Brain microvascular endothelial cell (primary cell): ENCODE results near the gene ENOX1.

ENCODE experiments used
- DNase-seq: peaks from one replicate; pipeline ENCODE4 v3.0.0-alpha.2; 2020
- H3K27ac ChIP-seq: fragments of 250-450 bp; sonication (Bioruptor Pico); 2 replicates; pipeline ENCODE4 v1.5.1; 2020; ENCODE audit warnings: mild to moderate bottlenecking, moderate library complexity
- H3K27me3 ChIP-seq: fragments of 250-450 bp; sonication (Bioruptor Pico); replicated peaks from 2 replicates; pipeline ENCODE4 v1.5.1; 2020; ENCODE audit warnings: mild to moderate bottlenecking
- H3K36me3 ChIP-seq: fragments of 250-450 bp; sonication (Bioruptor Pico); replicated peaks from 2 replicates; pipeline ENCODE4 v1.5.1; 2020; ENCODE audit warnings: mild to moderate bottlenecking
- H3K4me3 ChIP-seq: 2 replicates; pipeline ENCODE4 v1.5.1; 2011; ENCODE audit warnings: low read depth, mild to moderate bottlenecking, control low read depth, low read length, moderate library complexity
- CTCF ChIP-seq: IDR thresholded peaks from 2 replicates; pipeline ENCODE4 v1.5.1; 2011; ENCODE audit warnings: low read depth, mild to moderate bottlenecking, moderate library complexity, low read length, control low read depth, inconsistent platforms; ENCODE audit errors: missing control alignments
- in situ Hi-C: cut with HindIII; loops from 2 replicates; pipeline ENCODE4 v1.10.0; 2017; ENCODE audit warnings: low sequenced_read_pairs, low pct_ligation_motif_present

ENOX1 gene

GRCh38 chr13:43405457-43405856 lies 381.3 kb downstream of the ENOX1 start:
- Histone ChIP-seq H3K27ac (no peak overlapping the region), H3K36me3 (no peaks in the 10 kb centered on the region), H3K4me3 (no peak overlapping the region), H3K27me3 (no peaks in the 10 kb centered on the region)
- no peak for TF ChIP-seq CTCF
- in situ Hi-C loops: no loop called here
- peak; percentile 18 for DNase-seq

GRCh38 chr13:43402380-43402779 lies 384.4 kb downstream of the ENOX1 start:
- in situ Hi-C loops: no loop called here
- H3K36me3 ChIP-seq: no peaks in the 10 kb centered on the region
- DNase-seq: no peak
- H3K27me3 ChIP-seq: no peaks in the 10 kb centered on the region
- no peak overlapping the region for H3K4me3 ChIP-seq
- no peak for TF ChIP-seq CTCF
- H3K27ac ChIP-seq: no peak overlapping the region

- Histone ChIP-seq H3K36me3 (no peaks in the 10 kb centered on the region), H3K27ac (no peak overlapping the region), H3K27me3 (no peaks in the 10 kb centered on the region), H3K4me3 (no peak overlapping the region)
- DNase-seq: no peak
- no peak for TF ChIP-seq CTCF
- in situ Hi-C loops: no loop called here
Observed at GRCh38 chr13:43401361-43401760, 385.4 kb downstream of the ENOX1 start.

GRCh38 chr13:43397111-43397510 lies 389.7 kb downstream of the ENOX1 start:
- H3K27me3 ChIP-seq: no peaks in the 10 kb centered on the region
- H3K27ac ChIP-seq: peak overlapping the region; percentile 27
- no peaks in the 10 kb centered on the region for H3K36me3 ChIP-seq
- peak; percentile 33 for DNase-seq
- H3K4me3 ChIP-seq: no peak overlapping the region
- in situ Hi-C loops: no loop called here
- TF ChIP-seq CTCF: no peak

- Histone ChIP-seq H3K4me3 (no peak overlapping the region), H3K27me3 (no peaks in the 10 kb centered on the region), H3K36me3 (no peaks in the 10 kb centered on the region), H3K27ac (no peak overlapping the region)
- TF ChIP-seq CTCF: no peak
- no peak for DNase-seq
- in situ Hi-C loops: no loop called here
Observed at GRCh38 chr13:43391036-43391435, 395.7 kb downstream of the ENOX1 start.

- no peaks in the 10 kb centered on the region for H3K36me3 ChIP-seq
- in situ Hi-C loops: no loop called here
- no peak overlapping the region for H3K4me3 ChIP-seq
- H3K27ac ChIP-seq: no peak overlapping the region
- TF ChIP-seq CTCF: no peak
- no peak for DNase-seq
- H3K27me3 ChIP-seq: no peaks in the 10 kb centered on the region
Observed at GRCh38 chr13:43390619-43391018, 396.2 kb downstream of the ENOX1 start.
